DMS 273 (cell line): ENCODE results near the gene TMEM115.

Experiments used
- DNase-seq: peaks from one replicate; lab custom pipeline; 2025; ENCODE audit not compliant: unreplicated experiment; lab: John Stamatoyannopoulos, UW

The TMEM115 gene

GRCh38 chr3:50358911-50359759 is at the start of gene TMEM115:
Gene TMEM115, minus strand, starts transcription at chr3:50359521. Its CDS starts 458 bp downstream, at chr3:50359063.
- peak; percentile 97 for DNase-seq

DNA sequence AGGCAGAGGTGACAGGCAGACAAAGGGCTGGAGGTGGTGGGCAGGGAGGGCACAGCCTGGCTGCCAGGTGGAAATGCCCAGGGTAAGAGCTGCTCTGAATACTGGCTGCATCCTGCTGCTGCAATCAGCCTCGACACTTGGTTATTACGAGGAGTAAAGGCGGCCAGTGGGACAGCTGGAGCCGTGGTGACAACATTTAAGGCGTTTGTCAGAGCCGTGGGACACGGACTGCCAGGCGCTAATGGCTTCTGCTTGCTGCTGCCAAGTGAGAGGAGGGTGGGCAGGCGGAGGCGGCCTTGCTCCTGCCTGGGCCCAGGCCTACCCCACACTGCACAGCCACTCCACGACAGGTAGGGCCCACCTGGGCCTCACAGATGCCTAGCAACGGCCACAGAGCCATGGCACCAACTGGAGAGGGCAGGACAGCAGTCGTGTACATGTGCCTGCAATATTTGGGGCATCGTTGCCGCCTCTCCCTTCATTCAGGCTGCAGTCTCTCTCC is 49.2 kb upstream of the TMEM115 start:
- no peak for DNase-seq

GRCh38 chr3:50406487-50406886 is 47.2 kb upstream of the TMEM115 start:
- no peak for DNase-seq

DNA sequence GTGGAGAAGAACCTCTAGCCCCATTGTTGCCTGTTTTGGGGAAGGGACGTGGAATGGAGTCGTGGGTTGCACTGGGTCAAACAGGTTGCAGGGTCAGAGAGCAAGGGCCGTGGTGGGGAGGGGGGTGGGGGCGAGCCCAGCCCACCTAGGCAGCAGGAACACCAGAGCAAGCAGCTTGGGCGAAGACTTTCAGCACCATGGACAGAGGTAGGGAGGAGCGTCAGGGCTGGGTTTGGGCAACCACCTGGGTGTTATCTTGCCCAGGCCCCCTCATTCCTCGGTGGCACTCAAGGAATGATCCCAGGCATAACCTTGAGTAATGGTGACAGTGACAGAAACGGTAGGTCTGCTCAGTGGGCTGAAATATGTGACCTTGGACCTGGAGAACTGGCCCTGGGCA is 45.9 kb upstream of the TMEM115 start:
- DNase-seq = no peak

DNA sequence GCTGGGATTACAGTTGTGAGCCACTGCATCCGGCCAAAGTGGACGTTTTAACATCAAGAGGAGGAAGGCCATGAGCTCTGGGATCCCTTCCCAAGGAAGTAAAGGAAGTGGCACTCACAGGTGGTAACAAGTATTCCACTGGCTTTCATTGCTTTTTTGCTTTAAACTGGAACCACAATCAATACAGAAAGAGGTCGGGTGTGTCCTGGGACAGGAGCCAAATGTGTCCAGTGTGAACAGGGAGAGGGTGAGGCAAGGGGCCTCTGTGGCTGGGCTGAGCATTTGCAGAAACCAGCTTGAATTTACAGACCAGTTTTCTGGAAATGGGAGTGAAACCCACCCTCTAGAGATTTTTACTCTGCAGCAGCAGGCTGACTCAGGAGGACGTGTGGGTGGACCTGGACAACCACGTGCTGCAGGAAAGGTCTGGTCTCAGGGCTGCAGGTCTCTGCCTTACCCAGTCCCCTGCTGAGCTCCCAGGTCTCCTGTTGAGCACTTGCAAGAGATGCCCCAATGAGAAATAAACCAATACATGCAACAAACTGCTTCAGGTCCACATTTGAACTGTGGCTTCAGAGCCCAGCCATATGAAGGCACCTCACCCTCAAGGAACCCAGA is 42.8 kb upstream of the TMEM115 start:
- no peak for DNase-seq

- no peak for DNase-seq
These were observed 37.2 kb upstream of the TMEM115 start for GRCh38 chr3:50396502-50396901.

DNA sequence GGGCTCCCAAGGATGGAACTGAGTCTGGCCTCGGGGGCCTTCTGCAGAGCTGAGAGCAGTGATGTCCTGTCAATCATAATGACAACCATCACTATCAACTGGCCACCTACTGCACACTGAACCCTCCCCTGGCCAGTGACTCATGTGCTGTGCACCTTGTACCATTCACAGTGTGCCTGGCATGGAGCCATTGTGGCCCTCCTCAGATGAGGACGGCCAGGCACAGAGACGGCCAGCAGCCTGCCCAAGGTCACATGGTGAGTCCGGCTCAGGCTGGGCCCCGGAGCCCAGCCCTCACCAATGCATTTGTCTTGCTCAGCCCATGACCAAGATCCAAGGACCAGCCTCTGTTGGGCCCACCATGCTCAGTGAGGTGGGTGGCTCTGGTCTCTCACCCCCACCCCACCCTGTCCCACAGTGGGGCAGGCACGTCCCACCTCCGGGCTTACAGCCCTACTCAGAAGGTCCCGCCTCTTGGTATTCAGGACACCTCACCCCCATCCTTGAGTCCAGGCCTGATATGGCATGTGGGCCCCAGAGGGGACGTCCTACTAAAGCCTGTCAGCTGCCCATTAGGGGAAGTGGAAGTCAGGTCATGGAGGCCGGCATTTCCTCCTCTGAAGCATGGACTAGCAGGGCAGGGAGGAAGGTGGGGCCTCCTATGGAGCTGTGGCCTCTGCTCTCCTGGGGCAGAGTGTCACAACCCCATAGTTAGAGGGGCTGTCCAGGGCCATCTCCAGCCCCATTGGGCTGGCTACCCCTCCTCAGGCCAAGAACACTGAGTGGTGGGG is 35.9 kb upstream of the TMEM115 start:
- DNase-seq = no peak

DNA sequence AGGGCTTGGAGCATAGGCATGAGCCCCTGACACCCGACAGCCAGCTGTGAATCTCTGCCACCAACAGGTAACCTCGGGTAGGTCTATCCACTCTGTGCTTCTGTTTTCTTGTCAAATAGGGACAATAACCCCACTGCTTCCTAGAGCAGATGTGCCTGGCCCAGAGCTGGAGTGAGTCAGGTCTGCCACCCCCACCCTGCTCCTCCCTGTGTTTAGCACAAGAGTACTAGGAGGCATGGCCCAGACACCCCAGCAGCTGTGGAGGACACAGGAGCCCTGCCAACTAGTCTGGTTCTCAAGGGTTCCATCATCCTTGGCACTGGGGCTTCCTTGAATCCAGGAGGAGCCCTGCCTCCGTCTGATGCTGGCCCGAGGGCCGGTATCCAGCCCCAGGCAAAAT is 33.7 kb upstream of the TMEM115 start:
- DNase-seq = peak; percentile 40

DNA sequence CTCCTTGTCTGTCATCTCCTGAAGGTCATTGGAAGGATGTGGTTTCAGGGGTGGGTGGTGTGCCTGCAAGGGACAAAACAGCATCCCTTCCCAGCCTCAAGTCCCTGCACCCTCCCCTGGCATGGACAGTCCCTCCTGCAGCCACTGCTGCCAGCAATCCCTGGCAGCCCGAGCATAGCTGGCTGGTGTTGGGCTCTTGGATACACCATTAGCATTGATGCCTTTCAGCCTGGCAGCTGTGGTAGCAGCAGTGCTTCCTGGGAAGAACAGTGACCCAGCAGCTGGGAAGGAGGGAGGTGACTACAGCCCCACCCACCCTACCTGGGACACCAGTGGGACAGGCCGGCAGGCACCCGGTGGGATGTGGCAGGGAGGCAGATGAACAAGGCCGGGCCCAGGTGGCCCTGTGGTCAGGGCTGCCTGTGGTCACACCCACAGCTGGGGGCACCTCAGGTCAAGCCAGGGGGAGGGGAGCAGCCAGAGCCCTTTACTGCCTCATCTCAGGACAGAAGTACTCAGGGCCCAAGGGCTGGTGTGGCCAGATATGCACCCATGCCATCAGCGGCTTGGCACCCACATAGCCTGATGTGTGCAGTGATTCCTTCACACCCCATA is 32.9 kb upstream of the TMEM115 start:
- peak; percentile 51 for DNase-seq

DNA sequence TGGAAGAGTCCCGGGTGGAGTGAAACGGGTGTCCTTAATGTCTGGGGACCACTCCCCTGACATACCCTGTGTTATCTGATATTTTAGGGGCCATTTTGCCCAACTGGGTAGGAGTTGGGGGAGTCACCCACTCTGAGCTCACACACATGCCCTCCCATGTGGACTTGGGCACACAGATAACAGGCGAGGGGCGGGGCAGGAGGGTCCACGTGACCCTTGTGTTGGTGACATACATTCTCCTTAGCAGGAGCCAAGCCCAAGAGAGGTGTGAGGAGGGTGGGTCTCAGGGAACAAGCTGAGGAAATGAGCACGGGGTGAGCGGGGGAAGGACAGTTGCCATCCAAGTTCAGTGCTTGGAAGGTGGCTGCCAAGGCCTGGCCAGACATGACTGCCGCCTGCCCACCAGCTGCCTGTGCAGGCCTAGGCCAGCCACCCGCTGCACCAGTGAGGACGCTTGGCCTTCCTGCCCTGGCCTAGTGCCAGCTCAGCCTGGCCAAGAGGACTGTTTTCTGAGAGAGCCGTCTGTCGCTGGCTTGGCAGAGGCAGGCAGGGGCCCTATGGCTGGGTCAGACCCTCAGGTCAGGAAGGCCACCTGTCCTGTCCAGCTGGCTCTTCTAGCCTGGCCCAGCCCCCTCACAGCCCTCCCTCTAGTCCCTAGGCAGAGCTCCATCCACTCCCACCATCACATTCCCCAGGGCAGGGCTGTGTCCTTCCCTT is 31.3 kb upstream of the TMEM115 start:
- peak; percentile 90 for DNase-seq

DNA sequence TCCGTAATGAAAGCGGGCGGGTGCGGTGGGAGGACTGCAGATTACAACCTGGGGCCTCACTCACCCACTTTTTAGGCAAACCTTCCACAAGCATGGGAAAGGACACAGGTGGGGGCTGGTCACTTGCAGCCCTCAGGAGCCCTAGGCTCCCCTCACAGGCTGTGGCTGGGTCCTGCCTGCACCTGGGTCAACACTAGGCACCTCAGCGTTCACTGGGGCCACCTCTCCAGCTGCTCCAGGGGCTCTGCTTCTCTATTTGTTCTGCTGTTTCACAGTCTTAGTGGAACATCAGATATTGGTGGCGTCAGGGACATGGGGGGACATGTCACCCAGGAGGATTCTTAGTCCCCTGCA is 30.1 kb upstream of the TMEM115 start:
- DNase-seq = no peak

DNA sequence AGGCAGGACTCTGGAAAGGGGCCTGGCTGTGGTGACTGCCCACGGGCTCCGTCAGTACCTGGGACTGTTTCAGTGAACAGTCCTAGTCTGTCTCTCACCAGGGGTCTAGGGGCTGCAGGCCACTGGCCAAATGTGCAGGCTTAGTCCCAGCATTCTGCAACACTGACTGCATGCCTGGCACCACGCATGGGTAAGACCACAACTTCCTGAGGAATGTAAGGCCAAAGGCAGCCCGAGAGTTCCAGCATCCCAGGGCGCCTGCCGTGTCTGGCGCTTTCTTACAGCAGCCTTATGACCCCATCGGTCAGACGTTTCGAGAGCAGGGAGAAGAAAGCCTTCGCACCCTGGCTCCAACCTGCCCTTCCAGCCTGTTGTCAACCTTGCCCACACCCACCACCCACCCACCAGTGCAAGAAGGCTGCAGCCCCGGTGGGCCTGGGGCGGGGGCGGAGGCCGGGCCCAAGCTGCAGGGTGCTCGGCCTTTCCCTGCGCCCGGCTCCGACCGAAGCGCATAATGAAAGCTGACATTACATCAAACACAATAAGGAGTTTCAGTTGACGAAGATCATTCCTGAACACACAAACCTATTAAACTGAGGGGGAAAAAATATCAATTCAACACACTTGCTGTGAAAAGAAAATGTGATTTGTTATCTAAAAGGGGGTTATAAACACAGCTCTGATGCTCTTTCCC is 29.5 kb upstream of the TMEM115 start:
- no peak for DNase-seq

DNA sequence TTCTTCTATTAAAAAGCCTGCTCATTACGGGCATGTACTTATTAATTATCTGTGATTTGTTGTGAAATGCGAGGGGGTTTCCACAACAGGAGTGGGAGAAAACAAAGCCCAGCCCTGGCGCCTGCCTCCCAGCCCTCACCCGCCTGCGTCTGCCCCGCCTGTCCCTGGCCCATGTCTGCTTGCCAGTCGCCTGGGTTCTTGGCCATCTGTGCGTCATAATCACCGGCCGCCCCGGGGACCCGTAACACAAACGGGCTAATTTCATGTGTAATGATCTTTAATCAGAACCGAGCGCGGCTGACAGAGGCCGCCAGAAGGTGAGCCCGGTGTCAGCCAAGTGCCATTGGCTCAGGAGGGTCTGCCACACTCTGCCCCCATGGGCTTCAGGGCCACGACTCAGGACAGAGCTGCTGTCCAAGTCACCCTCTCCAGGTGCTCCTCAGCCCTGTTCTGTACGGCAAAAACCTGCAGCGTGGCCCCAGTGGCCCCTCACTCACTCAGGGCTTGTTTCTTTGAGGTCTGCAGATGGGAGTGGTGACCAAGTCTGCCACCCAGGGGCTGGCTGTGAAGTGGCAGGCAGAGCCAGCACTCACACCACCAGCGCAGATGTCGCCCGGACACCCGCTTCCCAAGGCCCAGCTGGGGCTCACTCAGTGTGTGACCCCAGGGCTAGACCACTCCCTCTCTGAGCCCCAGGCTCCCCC is 28.8 kb upstream of the TMEM115 start:
- DNase-seq = peak; percentile 71

DNA sequence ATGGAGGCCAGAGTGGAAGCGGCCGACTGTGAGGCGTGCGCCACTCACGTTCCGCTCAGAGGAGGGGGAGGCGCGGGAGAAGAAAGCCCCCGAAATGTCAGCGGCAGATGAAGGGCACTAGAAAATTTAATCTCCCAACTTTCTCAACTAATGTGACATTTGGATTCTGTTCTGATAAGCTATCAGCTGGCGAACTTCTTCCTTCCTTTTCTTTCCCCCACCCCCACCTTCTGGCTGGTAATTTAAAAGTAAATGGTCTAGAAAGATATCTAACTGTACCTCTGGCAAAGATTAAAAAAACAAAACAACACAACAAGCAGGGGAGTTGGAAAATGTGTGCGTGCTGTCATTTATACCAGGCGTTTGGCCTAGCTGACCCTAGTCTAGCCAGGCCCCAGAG is 26.4 kb upstream of the TMEM115 start:
- DNase-seq = no peak

- DNase-seq = no peak
These were observed 24.4 kb upstream of the TMEM115 start for GRCh38 chr3:50383750-50384149.

DNA sequence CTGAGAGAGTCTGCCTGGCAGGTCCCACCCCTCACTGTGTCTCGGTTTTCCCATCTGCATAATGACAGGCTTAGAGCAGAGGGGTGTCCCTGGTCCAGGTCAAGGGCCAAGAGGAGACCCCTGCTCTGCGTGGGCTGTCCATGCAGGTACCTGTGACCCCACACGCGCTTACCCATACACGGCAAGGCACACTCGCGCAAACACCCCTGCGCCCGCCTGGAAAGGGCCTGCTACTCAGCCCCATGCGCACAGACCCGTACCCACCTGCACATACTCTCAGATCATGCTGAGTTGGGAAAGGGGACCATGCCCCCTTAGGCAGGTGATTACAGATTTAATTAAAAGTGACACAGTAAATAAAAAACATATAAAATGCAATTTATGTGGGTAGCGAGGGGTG is 23.4 kb upstream of the TMEM115 start:
- DNase-seq = no peak

DNA sequence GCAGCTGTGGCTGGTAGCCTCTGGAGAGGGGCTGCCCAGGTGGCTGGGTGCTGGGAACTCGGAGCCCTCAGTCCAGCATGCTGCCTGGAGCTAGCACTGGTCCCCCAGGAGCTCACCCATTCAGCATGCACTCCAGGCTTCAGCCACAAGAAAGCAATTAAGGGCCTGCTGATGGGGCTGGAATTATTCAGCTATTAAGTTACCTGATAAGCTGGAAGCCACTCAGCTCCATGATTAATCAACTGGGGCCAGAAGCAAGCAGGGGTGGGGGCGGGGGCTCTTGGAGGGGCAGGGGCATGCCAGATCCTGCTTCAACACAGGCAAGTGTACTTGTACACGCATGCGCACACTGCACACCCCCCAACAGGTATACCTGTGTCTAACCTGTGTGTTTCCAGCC is 22.1 kb upstream of the TMEM115 start:
- peak; percentile 67 for DNase-seq

DNA sequence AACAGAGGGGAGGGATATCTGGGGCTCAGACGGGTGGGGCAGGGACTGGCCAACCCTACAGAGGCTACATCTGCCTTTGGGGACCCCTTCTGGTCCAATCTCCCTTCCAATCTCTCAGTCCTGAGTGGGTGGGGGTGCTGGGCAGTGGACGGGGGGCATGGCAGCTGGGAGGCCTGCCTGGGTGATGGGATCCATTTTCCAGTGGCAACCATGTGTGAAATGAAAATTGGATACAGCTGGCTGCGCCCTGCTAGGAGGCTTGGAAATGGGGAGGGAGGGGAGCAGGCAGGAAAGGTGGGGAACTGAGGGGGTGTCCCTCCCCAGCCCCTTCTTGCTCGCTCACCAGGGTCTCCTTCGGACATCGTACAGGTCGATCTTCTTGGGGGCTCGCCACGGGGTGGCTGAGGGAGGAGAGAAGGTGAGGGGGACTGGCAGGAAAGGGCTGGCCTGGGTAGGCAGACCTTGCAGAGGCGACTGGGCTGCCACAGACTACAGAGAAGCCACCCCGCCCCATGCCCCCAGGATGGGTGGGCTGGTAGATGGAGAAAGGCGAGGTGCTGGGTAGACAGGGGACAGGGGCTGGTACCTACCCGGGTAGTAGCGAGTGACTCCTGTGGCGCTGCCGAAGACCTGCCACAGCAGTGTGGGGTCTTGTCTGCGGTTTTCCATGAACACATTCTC is 21.2 kb upstream of the TMEM115 start:
- DNase-seq = no peak

- no peak for DNase-seq
These were observed 19.4 kb upstream of the TMEM115 start for GRCh38 chr3:50378757-50379156.
